ENCODE data around the gene FAM20C.

GRCh38 chr7:170551-171363, 21.6 kb upstream of the FAM20C start:
- TF ChIP-seq CTCF (conservative IDR thresholded peaks at IDR 0.05; ENCODE audit: low read length) (no peak), EZH2phosphoT487 (IDR thresholded peaks at IDR 0.05; ENCODE audit: borderline replicate concordance, low read depth, low read length) (no peak)
